Pancreas (tissue), 10 donors: Measurements from ENCODE around the gene CNMD. TPM values are rescaled to one million over a fixed set of nuclear protein-coding genes. Genes with fewer than 3 reads are reported as not detected.

Experiments
- ATAC-seq, 4 donors: fragments of 200-7000 bp; cut with Tn5 transposase; one replicate each; pipeline versions ENCODE4 v1.8.0 to v1.9.1; 2020; ENCODE audit warnings: mild to moderate bottlenecking in 4 of 4, moderate library complexity in 4 of 4
- DNase-seq, 6 donors: peaks; one replicate each; pipeline ENCODE4 v3.0.0-alpha.2; 2020
- FAIRE-seq: peaks from 2 replicates; lab custom pipeline; 2012; peaks lifted over from hg19 to GRCh38; lab: Jason Lieb, UNC
- H3K27ac ChIP-seq, 4 donors: fragments of 200-600 bp; sonication (generic); 1 replicate in 3 of 4; 2 replicates in 1 of 4; pipeline versions ENCODE4 v1.5.0 to v1.8.0; 2020
- H3K27me3 ChIP-seq, 4 donors: fragments of 200-600 bp; one replicate each; pipeline ENCODE4 v1.8.0; 2021
- H3K36me3 ChIP-seq, 3 donors: fragments of 200-600 bp; sonication (generic) in 1 of 3; one replicate each; pipeline versions ENCODE4 v1.5.0 to v1.8.0; 2020 to 2021
- H3K4me1 ChIP-seq, 3 donors: fragments of 200-600 bp; one replicate each; pipeline ENCODE4 v1.8.0; 2021
- H3K4me3 ChIP-seq, 4 donors: fragments of 200-600 bp; sonication (generic) in 2 of 4; one replicate each; pipeline versions ENCODE4 v1.5.0 to v1.8.0; 2020 to 2021
- H3K9me3 ChIP-seq, 4 donors: fragments of 200-600 bp; one replicate each; pipeline ENCODE4 v1.8.0; 2021
- CTCF ChIP-seq, 4 donors: fragments of 200-600 bp; sonication (generic) in 3 of 4; IDR thresholded peaks; one replicate each; pipeline versions ENCODE4 v1.5.0 to v1.8.0; 2021; ENCODE audit warnings: antibody characterized with exemption in 4 of 4
- WGBS, 2 donors: extraction: QIAGEN DNeasy Blood & Tissue Kit; methylation state at CpG; one replicate each; pipeline ENCODE4 v1.1.7; 2013; 5-methylcytosine and 5-hydroxymethylcytosine counted together
- intact Hi-C, 3 donors: fragments of 100-400 bp; cut with DNase I; formaldehyde crosslinking; loops; one replicate each; pipeline versions ENCODE4 v1.11.1 to v1.14.2; 2022
- polyA plus RNA-seq, 2 donors: library from polyadenylated mRNA; stranded (reverse); fragments of 200-250 nt; gene quantifications; one replicate each; pipeline ENCODE4 v1.2.3, GENCODE V29; 2013
- total RNA-seq, 6 donors: library from RNA; stranded (reverse); fragmentation: NEBNext Ultra II Directional in 4 of 6; extraction: Animal tissue kit (Norgen Biotek cat#: 25700) in 4 of 6; gene quantifications; one replicate each; pipeline versions ENCODE4 v1.2.1 to v1.2.4, GENCODE V29; 2021 to 2023
- donor health status: healthy with polysubstance abuse.
- donor health status: DM: no; HTN: no; CAD: no; lungs with moderate emphysema.
- donor health status: DM: no; HTN: no; CAD: no.
- donor health status: control.
- donor health status: control.
- donor health status: Bipolar disorder and iron deficiency.
- donor health status: DM: yes; HTN: yes; CAD: no.
- donor health status: DM: no; HTN: no; CAD: no.
- donor health status: DM: no; HTN: no; CAD: no.
- donor health status: DM: yes; HTN: yes; CAD: no.

CNMD gene
- total and polyA plus RNA-seq, 8 donors: 0.19 to 3.7 (median 0.30) TPM; not detected in 2

DNA sequence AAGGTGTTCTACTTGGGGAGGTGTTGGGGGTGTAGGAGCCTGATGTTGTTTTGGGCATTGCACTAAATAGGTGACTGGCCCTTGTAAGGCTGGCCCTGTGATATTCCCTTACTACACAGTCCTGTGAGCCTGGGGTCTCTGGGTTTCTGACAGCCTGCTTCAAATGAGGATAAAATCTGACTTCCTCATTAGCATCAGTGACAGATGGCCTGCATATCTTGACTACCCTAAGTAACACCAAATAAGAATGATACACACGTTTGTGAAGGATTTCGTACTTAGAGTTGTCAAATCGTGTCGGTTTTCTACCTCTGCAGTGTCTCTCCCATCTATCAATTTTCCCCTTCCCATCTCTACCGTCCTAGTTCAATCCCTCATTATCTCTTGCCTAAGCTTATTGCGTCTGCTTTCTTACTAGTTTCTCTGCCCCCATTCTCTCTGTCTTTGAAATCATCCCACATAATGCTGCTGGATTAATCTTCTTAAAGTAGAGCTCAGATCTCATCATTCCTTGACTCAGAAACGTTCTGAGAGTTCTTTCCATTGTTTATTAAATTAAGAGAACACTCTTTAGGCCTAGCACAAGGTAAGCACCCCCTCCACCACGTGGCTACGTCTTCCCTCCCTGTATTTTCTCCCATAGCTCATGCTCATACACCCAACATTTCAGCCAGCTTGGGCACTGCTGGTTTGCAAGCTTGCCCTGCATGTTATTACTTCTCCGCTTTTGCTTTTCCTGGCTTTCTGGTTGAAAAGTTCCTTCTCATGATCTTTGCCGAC is 26.2 kb upstream of the CNMD start:
- no peak for DNase-seq
- no peaks in the 10 kb centered on the region for H3K27me3 ChIP-seq
- intact Hi-C loops: no loop called here
- WGBS, 2 donors: 59 to 66% methylated on average over 11 of the region's 11 CpGs
- ATAC-seq: no peak
- TF ChIP-seq CTCF (IDR thresholded peaks at IDR 0.05): no peak
- no peaks in the 10 kb centered on the region for H3K36me3 ChIP-seq
- FAIRE-seq: no peak
- H3K9me3 ChIP-seq: no peaks in the 10 kb centered on the region
- no peak overlapping the region for H3K27ac ChIP-seq
- H3K4me3 ChIP-seq: no peak overlapping the region
- H3K4me1 ChIP-seq: no peaks in the 10 kb centered on the region

- Histone ChIP-seq H3K27ac (no peak overlapping the region), H3K4me1 (no peaks in the 10 kb centered on the region), H3K4me3 (no peak overlapping the region), H3K27me3 (no peaks in the 10 kb centered on the region), H3K36me3 (no peaks in the 10 kb centered on the region), H3K9me3 (no peaks in the 10 kb centered on the region)
- DNase-seq (no peak), FAIRE-seq (no peak), ATAC-seq (peak in 2 of 4 donors; percentile 60 to 61)
- TF ChIP-seq CTCF (IDR thresholded peaks at IDR 0.05): no peak
- 25% methylated on average over 2 of the region's 2 CpGs for WGBS, 2 donors
- intact Hi-C loops: no loop called here
Observed at GRCh38 chr13:52760077-52760476, 20.5 kb upstream of the CNMD start.

DNA sequence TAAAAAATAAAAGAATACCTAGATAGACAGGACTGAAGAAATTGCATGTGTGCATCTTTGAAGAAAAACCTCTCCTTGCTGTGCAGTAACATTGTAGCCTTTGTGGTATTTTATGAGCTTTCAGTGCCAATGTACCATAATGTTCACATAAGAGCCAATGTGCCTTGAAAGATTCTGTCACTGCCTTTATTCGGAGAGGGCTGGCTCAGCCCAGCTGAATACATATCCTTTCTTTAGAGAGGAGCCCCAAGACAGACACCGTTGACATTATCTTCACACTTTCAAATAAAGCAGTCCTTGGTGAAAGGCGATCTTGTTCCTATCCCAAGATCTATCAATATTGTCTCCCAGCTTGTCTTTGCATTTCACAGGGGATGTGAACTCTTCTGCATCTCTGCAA is 18.5 kb upstream of the CNMD start:
- peaks cover 0 to 3% (median 0%) of the 10 kb centered on the region in 4 donors for H3K27me3 ChIP-seq
- ATAC-seq (no peak), DNase-seq (no peak), FAIRE-seq (no peak)
- no peaks in the 10 kb centered on the region for H3K36me3 ChIP-seq
- no peak overlapping the region for H3K27ac ChIP-seq
- no peak for TF ChIP-seq CTCF (IDR thresholded peaks at IDR 0.05)
- no peaks in the 10 kb centered on the region for H3K9me3 ChIP-seq
- no peaks in the 10 kb centered on the region for H3K4me1 ChIP-seq
- WGBS, 2 donors: 34 to 37% methylated on average over 3 of the region's 3 CpGs
- intact Hi-C loops: no loop called here
- H3K4me3 ChIP-seq: no peak overlapping the region

DNA sequence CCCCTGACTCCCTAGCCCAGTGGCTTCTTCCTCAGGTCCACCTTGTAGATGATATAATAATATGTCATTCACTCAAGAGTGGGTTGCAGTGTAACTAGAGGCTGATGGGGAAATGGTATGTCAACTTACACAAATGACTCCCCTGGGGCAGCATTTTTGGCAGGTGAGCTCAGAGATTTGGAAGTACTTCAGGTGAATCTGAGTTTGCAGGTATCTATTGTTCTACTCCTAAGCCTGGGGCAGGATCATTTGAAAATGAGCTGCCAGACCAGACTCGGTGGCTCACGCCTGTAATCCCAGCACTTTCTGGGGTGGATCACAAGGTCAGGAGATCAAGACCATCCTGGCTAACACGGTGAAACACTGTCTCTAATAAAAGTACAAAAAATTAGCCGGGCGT is 11.6 kb upstream of the CNMD start:
- Histone ChIP-seq H3K27me3 (peaks cover 0 to 3% (median 0%) of the 10 kb centered on the region in 4 donors), H3K36me3 (no peaks in the 10 kb centered on the region), H3K27ac (no peak overlapping the region), H3K4me1 (no peaks in the 10 kb centered on the region), H3K9me3 (no peaks in the 10 kb centered on the region), H3K4me3 (no peak overlapping the region)
- DNase-seq (no peak), FAIRE-seq (no peak), ATAC-seq (no peak)
- intact Hi-C loops: no loop called here
- TF ChIP-seq CTCF (IDR thresholded peaks at IDR 0.05): no peak
- WGBS, 2 donors: 65 to 77% methylated on average over 5 of the region's 5 CpGs

- WGBS, 2 donors: 46 to 79% methylated on average over 1 of the region's 1 CpG
- intact Hi-C loops: no loop called here
- no peak for TF ChIP-seq CTCF (IDR thresholded peaks at IDR 0.05)
- H3K9me3 ChIP-seq: no peaks in the 10 kb centered on the region
- no peak for FAIRE-seq
- DNase-seq: no peak
- no peak overlapping the region for H3K27ac ChIP-seq
- H3K36me3 ChIP-seq: no peaks in the 10 kb centered on the region
- no peaks in the 10 kb centered on the region for H3K4me1 ChIP-seq
- peaks cover 0 to 3% (median 0%) of the 10 kb centered on the region in 4 donors for H3K27me3 ChIP-seq
- ATAC-seq: no peak
- H3K4me3 ChIP-seq: no peak overlapping the region
Observed at GRCh38 chr13:52750713-52751112, 11.1 kb upstream of the CNMD start.
